Measurements from ENCODE around the gene CRABP2.

DNA sequence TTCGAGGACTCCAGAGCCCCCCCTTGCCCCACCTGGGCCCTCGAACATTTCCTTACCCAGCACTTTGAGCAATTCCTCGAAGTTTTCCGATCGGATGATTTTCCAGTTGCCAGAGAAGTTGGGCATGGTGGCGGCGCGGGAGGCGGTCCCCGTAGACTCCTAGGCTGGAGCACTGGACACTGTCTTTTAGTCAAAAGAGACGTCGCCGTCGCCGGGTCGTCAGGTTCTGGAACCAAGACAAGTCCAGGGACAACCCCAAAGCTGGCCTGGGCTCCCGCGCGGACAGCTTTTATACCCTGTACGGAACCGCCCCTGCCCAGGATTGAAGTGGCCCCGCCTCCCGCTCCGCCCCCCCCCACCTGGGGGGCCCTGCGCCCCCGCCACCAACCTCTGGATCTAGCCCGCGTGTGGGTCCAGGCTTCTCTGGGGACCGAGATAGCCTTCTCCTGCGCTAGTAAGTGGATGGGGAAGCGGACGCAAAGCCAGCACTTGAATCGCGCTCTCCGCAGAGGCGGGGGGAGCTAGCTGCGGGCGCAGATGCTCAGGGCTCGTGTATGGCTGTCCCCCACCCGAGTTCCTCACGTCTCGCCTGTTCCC, at the start of gene CRABP2:
- TF ChIP-seq, protein P1, sequence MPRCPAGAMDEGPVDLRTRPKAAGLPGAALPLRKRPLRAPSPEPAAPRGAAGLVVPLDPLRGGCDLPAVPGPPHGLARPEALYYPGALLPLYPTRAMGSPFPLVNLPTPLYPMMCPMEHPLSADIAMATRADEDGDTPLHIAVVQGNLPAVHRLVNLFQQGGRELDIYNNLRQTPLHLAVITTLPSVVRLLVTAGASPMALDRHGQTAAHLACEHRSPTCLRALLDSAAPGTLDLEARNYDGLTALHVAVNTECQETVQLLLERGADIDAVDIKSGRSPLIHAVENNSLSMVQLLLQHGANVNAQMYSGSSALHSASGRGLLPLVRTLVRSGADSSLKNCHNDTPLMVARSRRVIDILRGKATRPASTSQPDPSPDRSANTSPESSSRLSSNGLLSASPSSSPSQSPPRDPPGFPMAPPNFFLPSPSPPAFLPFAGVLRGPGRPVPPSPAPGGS (CRISPR knock-in tag; IDR thresholded peaks at IDR 0.05), result no peak
- TF ChIP-seq KLF15 (CRISPR knock-in tag; IDR thresholded peaks at IDR 0.05; ENCODE audit: borderline replicate concordance), result no peak
- TF ChIP-seq SOX6 (IDR thresholded peaks at IDR 0.05), result no peak
- no peak for TF ChIP-seq SOX6 (CRISPR knock-in tag; IDR thresholded peaks at IDR 0.05)
- TF ChIP-seq, protein P2, sequence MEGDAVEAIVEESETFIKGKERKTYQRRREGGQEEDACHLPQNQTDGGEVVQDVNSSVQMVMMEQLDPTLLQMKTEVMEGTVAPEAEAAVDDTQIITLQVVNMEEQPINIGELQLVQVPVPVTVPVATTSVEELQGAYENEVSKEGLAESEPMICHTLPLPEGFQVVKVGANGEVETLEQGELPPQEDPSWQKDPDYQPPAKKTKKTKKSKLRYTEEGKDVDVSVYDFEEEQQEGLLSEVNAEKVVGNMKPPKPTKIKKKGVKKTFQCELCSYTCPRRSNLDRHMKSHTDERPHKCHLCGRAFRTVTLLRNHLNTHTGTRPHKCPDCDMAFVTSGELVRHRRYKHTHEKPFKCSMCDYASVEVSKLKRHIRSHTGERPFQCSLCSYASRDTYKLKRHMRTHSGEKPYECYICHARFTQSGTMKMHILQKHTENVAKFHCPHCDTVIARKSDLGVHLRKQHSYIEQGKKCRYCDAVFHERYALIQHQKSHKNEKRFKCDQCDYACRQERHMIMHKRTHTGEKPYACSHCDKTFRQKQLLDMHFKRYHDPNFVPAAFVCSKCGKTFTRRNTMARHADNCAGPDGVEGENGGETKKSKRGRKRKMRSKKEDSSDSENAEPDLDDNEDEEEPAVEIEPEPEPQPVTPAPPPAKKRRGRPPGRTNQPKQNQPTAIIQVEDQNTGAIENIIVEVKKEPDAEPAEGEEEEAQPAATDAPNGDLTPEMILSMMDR (CRISPR knock-in tag; IDR thresholded peaks at IDR 0.05), result no peak
- TF ChIP-seq, protein P3, sequence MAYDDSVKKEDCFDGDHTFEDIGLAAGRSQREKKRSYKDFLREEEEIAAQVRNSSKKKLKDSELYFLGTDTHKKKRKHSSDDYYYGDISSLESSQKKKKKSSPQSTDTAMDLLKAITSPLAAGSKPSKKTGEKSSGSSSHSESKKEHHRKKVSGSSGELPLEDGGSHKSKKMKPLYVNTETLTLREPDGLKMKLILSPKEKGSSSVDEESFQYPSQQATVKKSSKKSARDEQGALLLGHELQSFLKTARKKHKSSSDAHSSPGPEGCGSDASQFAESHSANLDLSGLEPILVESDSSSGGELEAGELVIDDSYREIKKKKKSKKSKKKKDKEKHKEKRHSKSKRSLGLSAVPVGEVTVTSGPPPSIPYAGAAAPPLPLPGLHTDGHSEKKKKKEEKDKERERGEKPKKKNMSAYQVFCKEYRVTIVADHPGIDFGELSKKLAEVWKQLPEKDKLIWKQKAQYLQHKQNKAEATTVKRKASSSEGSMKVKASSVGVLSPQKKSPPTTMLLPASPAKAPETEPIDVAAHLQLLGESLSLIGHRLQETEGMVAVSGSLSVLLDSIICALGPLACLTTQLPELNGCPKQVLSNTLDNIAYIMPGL (CRISPR knock-in tag; IDR thresholded peaks at IDR 0.05; ENCODE audit: borderline replicate concordance in 1 of 2, low read depth in 1 of 2), result no peak
- no peak for TF ChIP-seq RXRA (CRISPR knock-in tag; IDR thresholded peaks at IDR 0.05)
- TF ChIP-seq ZNF570 (CRISPR knock-in tag; IDR thresholded peaks at IDR 0.05; ENCODE audit: borderline replicate concordance), result no peak
- TF ChIP-seq EZH2 (conservative IDR thresholded peaks at IDR 0.05; ENCODE audit: low read depth, low read length), result no peak; the same call in 1 of the 2 replicates
- TF ChIP-seq ATRX (CRISPR knock-in tag; IDR thresholded peaks at IDR 0.05; ENCODE audit: borderline replicate concordance), result no peak
- TF ChIP-seq, protein P4, sequence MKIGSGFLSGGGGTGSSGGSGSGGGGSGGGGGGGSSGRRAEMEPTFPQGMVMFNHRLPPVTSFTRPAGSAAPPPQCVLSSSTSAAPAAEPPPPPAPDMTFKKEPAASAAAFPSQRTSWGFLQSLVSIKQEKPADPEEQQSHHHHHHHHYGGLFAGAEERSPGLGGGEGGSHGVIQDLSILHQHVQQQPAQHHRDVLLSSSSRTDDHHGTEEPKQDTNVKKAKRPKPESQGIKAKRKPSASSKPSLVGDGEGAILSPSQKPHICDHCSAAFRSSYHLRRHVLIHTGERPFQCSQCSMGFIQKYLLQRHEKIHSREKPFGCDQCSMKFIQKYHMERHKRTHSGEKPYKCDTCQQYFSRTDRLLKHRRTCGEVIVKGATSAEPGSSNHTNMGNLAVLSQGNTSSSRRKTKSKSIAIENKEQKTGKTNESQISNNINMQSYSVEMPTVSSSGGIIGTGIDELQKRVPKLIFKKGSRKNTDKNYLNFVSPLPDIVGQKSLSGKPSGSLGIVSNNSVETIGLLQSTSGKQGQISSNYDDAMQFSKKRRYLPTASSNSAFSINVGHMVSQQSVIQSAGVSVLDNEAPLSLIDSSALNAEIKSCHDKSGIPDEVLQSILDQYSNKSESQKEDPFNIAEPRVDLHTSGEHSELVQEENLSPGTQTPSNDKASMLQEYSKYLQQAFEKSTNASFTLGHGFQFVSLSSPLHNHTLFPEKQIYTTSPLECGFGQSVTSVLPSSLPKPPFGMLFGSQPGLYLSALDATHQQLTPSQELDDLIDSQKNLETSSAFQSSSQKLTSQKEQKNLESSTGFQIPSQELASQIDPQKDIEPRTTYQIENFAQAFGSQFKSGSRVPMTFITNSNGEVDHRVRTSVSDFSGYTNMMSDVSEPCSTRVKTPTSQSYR (CRISPR knock-in tag; IDR thresholded peaks at IDR 0.05; ENCODE audit: borderline replicate concordance), result no peak
- TF ChIP-seq, protein P5, sequence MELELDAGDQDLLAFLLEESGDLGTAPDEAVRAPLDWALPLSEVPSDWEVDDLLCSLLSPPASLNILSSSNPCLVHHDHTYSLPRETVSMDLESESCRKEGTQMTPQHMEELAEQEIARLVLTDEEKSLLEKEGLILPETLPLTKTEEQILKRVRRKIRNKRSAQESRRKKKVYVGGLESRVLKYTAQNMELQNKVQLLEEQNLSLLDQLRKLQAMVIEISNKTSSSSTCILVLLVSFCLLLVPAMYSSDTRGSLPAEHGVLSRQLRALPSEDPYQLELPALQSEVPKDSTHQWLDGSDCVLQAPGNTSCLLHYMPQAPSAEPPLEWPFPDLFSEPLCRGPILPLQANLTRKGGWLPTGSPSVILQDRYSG (CRISPR knock-in tag; IDR thresholded peaks at IDR 0.05), result no peak
